ENCODE measurements around the gene AMPD2. TPM values are rescaled to one million over a fixed set of nuclear protein-coding genes. Genes with fewer than 3 reads are reported as not detected.
"Not testable (repeated sequence)": the region's sequence is repeated elsewhere in the genome, so short reads cannot be mapped to it uniquely, and the experiment has no call there.

AMPD2 gene
- total and polyA plus RNA-seq, 2 donors (not counting 3 experiments of a cell fraction or from before 2014, with no cell fraction given) = 69.4 TPM

- Histone ChIP-seq H3K9me3 (replicated peaks; ENCODE audit: control insufficient read depth, insufficient read depth, low read length) (no peaks in the 10 kb centered on the region), H2AFZ (ENCODE audit: low read depth, low read length) (no peak overlapping the region), H3K27ac (ENCODE audit: insufficient read depth, low read depth, low read length) (no peak overlapping the region), H3K27me3 (ENCODE audit: control insufficient read depth in 2 of 2, insufficient read depth in 2 of 2, low read length in 2 of 2) (no peaks in the 10 kb centered on the region), H3K4me1 (ENCODE audit: control insufficient read depth, extremely low read depth, insufficient read depth, low read length) (peaks cover 9% of the 10 kb centered on the region), H3K4me2 (ENCODE audit: insufficient read depth, low read length) (no peak overlapping the region), H3K36me3 (ENCODE audit: control insufficient read depth in 2 of 2, extremely low read depth in 1 of 2, insufficient read depth in 2 of 2, low read length in 2 of 2) (no peaks in the 10 kb centered on the region), H3K4me3 (replicated peaks in 1 of 3; ENCODE audit: insufficient read depth in 1 of 3, low read depth in 1 of 3, low read length in 3 of 3) (no peak overlapping the region), H3K9me1 (replicated peaks; ENCODE audit: control insufficient read depth, extremely low read depth, insufficient read depth, low read length) (no peaks in the 10 kb centered on the region), H3K79me2 (ENCODE audit: control insufficient read depth, insufficient read depth, low read length) (no peaks in the 10 kb centered on the region), H3K9ac (replicated peaks; ENCODE audit: extremely low read depth, insufficient read depth, low read length) (no peak overlapping the region), H4K20me1 (replicated peaks; ENCODE audit: control insufficient read depth, extremely low read depth, insufficient read depth, low read length) (no peaks in the 10 kb centered on the region)
- no TSS peak for BruUV-seq (replicated peaks)
- CTCF ChIA-PET = interaction anchor here (0.7 kb wide), 1 partner anchor 11 kb away, joined by 3 read pairs; no protein-coding TSS in a partner anchor
- intact Hi-C loops (cut with micrococcal nuclease) = no loop called here
- FAIRE-seq (no peak), DNase-seq (ENCODE audit: low read depth, low spot score) (no peak)
- no peak for TF ChIP-seq POLR2AphosphoS5 (IDR thresholded peaks at IDR 0.05; ENCODE audit: insufficient read depth, low read depth, low read length)
- no peak for TF ChIP-seq MYC (IDR thresholded peaks at IDR 0.05; ENCODE audit: low read depth, low read length)
- TF ChIP-seq JUN (IDR thresholded peaks at IDR 0.05; ENCODE audit: borderline replicate concordance, insufficient read depth, insufficient read length, low read depth) = no peak
- TF ChIP-seq POLR2A (IDR thresholded peaks at IDR 0.05; ENCODE audit: low read depth, low read length) = no peak
- TF ChIP-seq, protein P1, sequence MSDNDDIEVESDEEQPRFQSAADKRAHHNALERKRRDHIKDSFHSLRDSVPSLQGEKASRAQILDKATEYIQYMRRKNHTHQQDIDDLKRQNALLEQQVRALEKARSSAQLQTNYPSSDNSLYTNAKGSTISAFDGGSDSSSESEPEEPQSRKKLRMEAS (IDR thresholded peaks at IDR 0.05; ENCODE audit: insufficient read depth, insufficient read length) = no peak
- no peak for TF ChIP-seq EZH2 (IDR thresholded peaks at IDR 0.05; ENCODE audit: borderline replicate concordance, low read depth, low read length, severe bottlenecking)
- TF ChIP-seq GATA2 (IDR thresholded peaks at IDR 0.05; ENCODE audit: insufficient read depth, insufficient read length, low read depth, low read length) = no peak
- TF ChIP-seq FOS (IDR thresholded peaks at IDR 0.05; ENCODE audit: borderline replicate concordance, insufficient read depth, low read length) = no peak
- TF ChIP-seq CTCF (IDR thresholded peaks at IDR 0.05; ENCODE audit: extremely low read depth in 1 of 2, insufficient read depth in 1 of 2, low read depth in 1 of 2, low read length in 2 of 2) = no peak
- POLR2A ChIA-PET = no interaction called here
- dilution Hi-C loops (cut with MboI; ENCODE audit: extremely low pct_ligation_motif_present, low sequenced_read_pairs) = no loop called here
These were observed 40.5 kb downstream of the AMPD2 start for GRCh38 chr1:109659997-109660690.

DNA sequence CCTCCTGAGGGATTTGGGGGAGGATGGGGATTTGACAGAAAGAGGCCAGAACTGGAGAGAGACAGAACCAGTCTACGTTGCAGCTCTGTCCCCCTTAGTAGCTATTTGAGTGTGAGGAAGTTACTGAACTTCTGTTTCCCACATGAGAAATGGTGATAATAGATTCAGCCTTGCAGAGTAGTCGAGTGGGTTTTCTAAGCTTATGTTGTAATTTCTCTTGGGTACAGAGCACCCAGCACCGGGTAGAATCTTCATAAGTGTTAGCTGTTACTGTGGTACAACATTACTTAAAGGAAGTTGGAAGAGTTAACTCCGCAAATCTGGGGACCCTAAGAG, 41.0 kb downstream of the AMPD2 start:
- H3K4me1 ChIP-seq (ENCODE audit: control insufficient read depth, extremely low read depth, insufficient read depth, low read length); intact Hi-C loops (cut with micrococcal nuclease); H4K20me1 ChIP-seq (replicated peaks; ENCODE audit: control insufficient read depth, extremely low read depth, insufficient read depth, low read length); H3K27me3 ChIP-seq (ENCODE audit: control insufficient read depth in 2 of 2, insufficient read depth in 2 of 2, low read length in 2 of 2); H3K27ac ChIP-seq (ENCODE audit: insufficient read depth, low read depth, low read length); POLR2A ChIA-PET; H3K9me1 ChIP-seq (replicated peaks; ENCODE audit: control insufficient read depth, extremely low read depth, insufficient read depth, low read length); BruUV-seq (replicated peaks); H3K9me3 ChIP-seq (replicated peaks; ENCODE audit: control insufficient read depth, insufficient read depth, low read length); H3K36me3 ChIP-seq (ENCODE audit: control insufficient read depth in 2 of 2, extremely low read depth in 1 of 2, insufficient read depth in 2 of 2, low read length in 2 of 2); dilution Hi-C loops (cut with MboI; ENCODE audit: extremely low pct_ligation_motif_present, low sequenced_read_pairs); FAIRE-seq; H3K4me2 ChIP-seq (ENCODE audit: insufficient read depth, low read length); H3K9ac ChIP-seq (replicated peaks; ENCODE audit: extremely low read depth, insufficient read depth, low read length); H3K79me2 ChIP-seq (ENCODE audit: control insufficient read depth, insufficient read depth, low read length); DNase-seq (ENCODE audit: low read depth, low spot score); H2AFZ ChIP-seq (ENCODE audit: low read depth, low read length); H3K4me3 ChIP-seq (replicated peaks in 1 of 3; ENCODE audit: insufficient read depth in 1 of 3, low read depth in 1 of 3, low read length in 3 of 3): not testable (repeated sequence)
- CTCF ChIA-PET = interaction anchor here (0.7 to 1.7 kb wide), 2 partner anchors 11 to 115 kb away, joined by 3 to 6 read pairs; no protein-coding TSS in a partner anchor
